ENCODE measurements around the gene GLIPR2.

GLIPR2 gene

GRCh38 chr9:36118201-36118600 is 18.3 kb upstream of the GLIPR2 start:
- H3K23ac ChIP-seq (ENCODE audit: low read length in 2 of 2), result no peak overlapping the region
- H3K4me3 ChIP-seq (ENCODE audit: insufficient read depth in 1 of 2, low read depth in 1 of 2, low read length in 2 of 2), result no peak overlapping the region
- no peak overlapping the region for H3K4me2 ChIP-seq (ENCODE audit: low read length, poor library complexity, severe bottlenecking)
- peaks cover 2% of the 10 kb centered on the region for H3K4me1 ChIP-seq (ENCODE audit: control insufficient read depth, insufficient read depth, low read depth, low read length)
- no peak overlapping the region for H2BK12ac ChIP-seq (ENCODE audit: low read length in 2 of 2)
- no peak overlapping the region for H3K18ac ChIP-seq (ENCODE audit: low read depth in 1 of 2, low read length in 2 of 2)
- H4K91ac ChIP-seq (ENCODE audit: low read length), result no peak overlapping the region
- no peak overlapping the region for H3K4ac ChIP-seq (ENCODE audit: low read depth in 1 of 2, low read length in 2 of 2)
- H4K8ac ChIP-seq (ENCODE audit: low read length), result no peak overlapping the region
- H3K27me3 ChIP-seq (ENCODE audit: control insufficient read depth in 1 of 2, insufficient read depth in 1 of 2, low read length in 2 of 2), result no peaks in the 10 kb centered on the region
- no peak for DNase-seq
- H2BK5ac ChIP-seq (ENCODE audit: low read depth, low read length, poor library complexity, severe bottlenecking), result no peak overlapping the region
- H3K79me1 ChIP-seq (replicated peaks; ENCODE audit: low read length, poor library complexity, severe bottlenecking), result no peaks in the 10 kb centered on the region
- H3K9ac ChIP-seq (ENCODE audit: low read length), result no peak overlapping the region
- no peak overlapping the region for H2BK120ac ChIP-seq (ENCODE audit: low read depth, low read length)
- no peaks in the 10 kb centered on the region for H3K9me3 ChIP-seq (ENCODE audit: control insufficient read depth, low read length)
- H3K27ac ChIP-seq (ENCODE audit: low read length, poor library complexity, severe bottlenecking), result no peak overlapping the region
- 96% methylated on average over 2 of the region's 2 CpGs for WGBS
- H2AK5ac ChIP-seq (ENCODE audit: low read length, severe bottlenecking), result no peak overlapping the region
- H2BK15ac ChIP-seq (ENCODE audit: low read depth, poor library complexity, severe bottlenecking), result no peak overlapping the region
- no peak overlapping the region for H3K14ac ChIP-seq (ENCODE audit: low read length in 2 of 2)
- H3K36me3 ChIP-seq (ENCODE audit: control insufficient read depth in 1 of 2, insufficient read depth in 2 of 2, low read depth in 1 of 2, low read length in 2 of 2), result peaks cover 20 to 78% of the 10 kb centered on the region in 2 experiments
- no peak overlapping the region for H2AFZ ChIP-seq (ENCODE audit: low read depth, low read length)

- Histone ChIP-seq H3K9me3 (ENCODE audit: control insufficient read depth, low read length) (no peaks in the 10 kb centered on the region), H3K4ac (ENCODE audit: low read depth in 1 of 2, low read length in 2 of 2) (no peak overlapping the region), H2BK15ac (ENCODE audit: low read depth, poor library complexity, severe bottlenecking) (no peak overlapping the region), H3K79me1 (replicated peaks; ENCODE audit: low read length, poor library complexity, severe bottlenecking) (no peaks in the 10 kb centered on the region), H3K27me3 (ENCODE audit: control insufficient read depth in 1 of 2, insufficient read depth in 1 of 2, low read length in 2 of 2) (no peaks in the 10 kb centered on the region), H4K91ac (ENCODE audit: low read length) (no peak overlapping the region), H3K23ac (ENCODE audit: low read length in 2 of 2) (no peak overlapping the region), H3K4me1 (ENCODE audit: control insufficient read depth, insufficient read depth, low read depth, low read length) (peaks cover 2% of the 10 kb centered on the region), H3K18ac (ENCODE audit: low read depth in 1 of 2, low read length in 2 of 2) (no peak overlapping the region), H2BK5ac (ENCODE audit: low read depth, low read length, poor library complexity, severe bottlenecking) (no peak overlapping the region), H3K36me3 (ENCODE audit: control insufficient read depth in 1 of 2, insufficient read depth in 2 of 2, low read depth in 1 of 2, low read length in 2 of 2) (peaks cover 20 to 78% of the 10 kb centered on the region in 2 experiments), H3K14ac (ENCODE audit: low read length in 2 of 2) (no peak overlapping the region), H2AFZ (ENCODE audit: low read depth, low read length) (no peak overlapping the region), H3K4me2 (ENCODE audit: low read length, poor library complexity, severe bottlenecking) (no peak overlapping the region), H3K27ac (ENCODE audit: low read length, poor library complexity, severe bottlenecking) (no peak overlapping the region), H2BK12ac (ENCODE audit: low read length in 2 of 2) (no peak overlapping the region), H3K4me3 (ENCODE audit: insufficient read depth in 1 of 2, low read depth in 1 of 2, low read length in 2 of 2) (no peak overlapping the region), H2AK5ac (ENCODE audit: low read length, severe bottlenecking) (no peak overlapping the region), H2BK120ac (ENCODE audit: low read depth, low read length) (no peak overlapping the region), H4K8ac (ENCODE audit: low read length) (no peak overlapping the region), H3K9ac (ENCODE audit: low read length) (no peak overlapping the region)
- DNase-seq, result no peak
- 96% methylated on average over 14 of the region's 15 CpGs for WGBS
These were observed 17.8 kb upstream of the GLIPR2 start for GRCh38 chr9:36118706-36119105.

GRCh38 chr9:36119476-36119875 is 17.1 kb upstream of the GLIPR2 start:
- no peak for DNase-seq
- H3K27ac ChIP-seq (ENCODE audit: low read length, poor library complexity, severe bottlenecking), result no peak overlapping the region
- no peak overlapping the region for H2BK12ac ChIP-seq (ENCODE audit: low read length in 2 of 2)
- H3K14ac ChIP-seq (ENCODE audit: low read length in 2 of 2), result no peak overlapping the region
- no peak overlapping the region for H2BK120ac ChIP-seq (ENCODE audit: low read depth, low read length)
- no peak overlapping the region for H2AK5ac ChIP-seq (ENCODE audit: low read length, severe bottlenecking)
- no peak overlapping the region for H3K18ac ChIP-seq (ENCODE audit: low read depth in 1 of 2, low read length in 2 of 2)
- no peak overlapping the region for H2BK15ac ChIP-seq (ENCODE audit: low read depth, poor library complexity, severe bottlenecking)
- no peak overlapping the region for H3K9ac ChIP-seq (ENCODE audit: low read length)
- no peaks in the 10 kb centered on the region for H3K27me3 ChIP-seq (ENCODE audit: control insufficient read depth in 1 of 2, insufficient read depth in 1 of 2, low read length in 2 of 2)
- no peak overlapping the region for H3K4ac ChIP-seq (ENCODE audit: low read depth in 1 of 2, low read length in 2 of 2)
- H3K4me2 ChIP-seq (ENCODE audit: low read length, poor library complexity, severe bottlenecking), result no peak overlapping the region
- no peak overlapping the region for H3K4me3 ChIP-seq (ENCODE audit: insufficient read depth in 1 of 2, low read depth in 1 of 2, low read length in 2 of 2)
- H2AFZ ChIP-seq (ENCODE audit: low read depth, low read length), result no peak overlapping the region
- 84% methylated on average over 7 of the region's 7 CpGs for WGBS
- no peaks in the 10 kb centered on the region for H3K79me1 ChIP-seq (replicated peaks; ENCODE audit: low read length, poor library complexity, severe bottlenecking)
- H4K91ac ChIP-seq (ENCODE audit: low read length), result no peak overlapping the region
- no peaks in the 10 kb centered on the region for H3K9me3 ChIP-seq (ENCODE audit: control insufficient read depth, low read length)
- no peak overlapping the region for H4K8ac ChIP-seq (ENCODE audit: low read length)
- peaks cover 2% of the 10 kb centered on the region for H3K4me1 ChIP-seq (ENCODE audit: control insufficient read depth, insufficient read depth, low read depth, low read length)
- H2BK5ac ChIP-seq (ENCODE audit: low read depth, low read length, poor library complexity, severe bottlenecking), result no peak overlapping the region
- H3K23ac ChIP-seq (ENCODE audit: low read length in 2 of 2), result no peak overlapping the region
- peaks cover 20 to 78% of the 10 kb centered on the region in 2 experiments for H3K36me3 ChIP-seq (ENCODE audit: control insufficient read depth in 1 of 2, insufficient read depth in 2 of 2, low read depth in 1 of 2, low read length in 2 of 2)

- no peak overlapping the region for H2BK12ac ChIP-seq (ENCODE audit: low read length in 2 of 2)
- no peaks in the 10 kb centered on the region for H3K79me1 ChIP-seq (replicated peaks; ENCODE audit: low read length, poor library complexity, severe bottlenecking)
- peaks cover 20 to 89% of the 10 kb centered on the region in 2 experiments for H3K36me3 ChIP-seq (ENCODE audit: control insufficient read depth in 1 of 2, insufficient read depth in 2 of 2, low read depth in 1 of 2, low read length in 2 of 2)
- no peak overlapping the region for H2BK120ac ChIP-seq (ENCODE audit: low read depth, low read length)
- DNase-seq, result no peak
- no peak overlapping the region for H2AFZ ChIP-seq (ENCODE audit: low read depth, low read length)
- no peak overlapping the region for H2BK15ac ChIP-seq (ENCODE audit: low read depth, poor library complexity, severe bottlenecking)
- no peak overlapping the region for H4K91ac ChIP-seq (ENCODE audit: low read length)
- 80% methylated on average over 4 of the region's 4 CpGs for WGBS
- H3K27me3 ChIP-seq (ENCODE audit: control insufficient read depth in 1 of 2, insufficient read depth in 1 of 2, low read length in 2 of 2), result no peaks in the 10 kb centered on the region
- no peak overlapping the region for H3K4me2 ChIP-seq (ENCODE audit: low read length, poor library complexity, severe bottlenecking)
- no peak overlapping the region for H3K18ac ChIP-seq (ENCODE audit: low read depth in 1 of 2, low read length in 2 of 2)
- no peak overlapping the region for H3K14ac ChIP-seq (ENCODE audit: low read length in 2 of 2)
- no peak overlapping the region for H4K8ac ChIP-seq (ENCODE audit: low read length)
- H2AK5ac ChIP-seq (ENCODE audit: low read length, severe bottlenecking), result no peak overlapping the region
- peaks cover 2% of the 10 kb centered on the region for H3K4me1 ChIP-seq (ENCODE audit: control insufficient read depth, insufficient read depth, low read depth, low read length)
- H3K27ac ChIP-seq (ENCODE audit: low read length, poor library complexity, severe bottlenecking), result no peak overlapping the region
- H2BK5ac ChIP-seq (ENCODE audit: low read depth, low read length, poor library complexity, severe bottlenecking), result no peak overlapping the region
- H3K9ac ChIP-seq (ENCODE audit: low read length), result no peak overlapping the region
- H3K23ac ChIP-seq (ENCODE audit: low read length in 2 of 2), result no peak overlapping the region
- no peak overlapping the region for H3K4ac ChIP-seq (ENCODE audit: low read depth in 1 of 2, low read length in 2 of 2)
- H3K9me3 ChIP-seq (ENCODE audit: control insufficient read depth, low read length), result no peaks in the 10 kb centered on the region
- no peak overlapping the region for H3K4me3 ChIP-seq (ENCODE audit: insufficient read depth in 1 of 2, low read depth in 1 of 2, low read length in 2 of 2)
These were observed 15.8 kb upstream of the GLIPR2 start for GRCh38 chr9:36120705-36121104.
